Memory B cell (primary cell): ENCODE results near the gene VCPKMT.

Experiments
- ATAC-seq: fragments of 150-1000 bp; cut with Tn5 transposase; 2 replicates; pipeline ENCODE4 v1.10.0; 2021; ENCODE audit warnings: low read depth, mild to moderate bottlenecking, moderate library complexity
- DNase-seq, 2 donors: peaks; one replicate each; pipeline ENCODE4 v3.0.0; 2022; ENCODE audit warnings: low spot score in 2 of 2
- H3K27ac Mint-ChIP-seq: one replicate; pipeline ENCODE4 v1.8.0; 2022; ENCODE audit warnings: mild to moderate bottlenecking, moderate library complexity, mixed read lengths
- H3K27me3 Mint-ChIP-seq: one replicate; pipeline ENCODE4 v1.8.0; 2022; ENCODE audit warnings: mixed read lengths
- H3K36me3 Mint-ChIP-seq: one replicate; pipeline ENCODE4 v1.8.0; 2022; ENCODE audit warnings: mild to moderate bottlenecking, mixed read lengths
- H3K4me1 Mint-ChIP-seq: one replicate; pipeline ENCODE4 v1.8.0; 2022; ENCODE audit warnings: mixed read lengths
- H3K4me3 Mint-ChIP-seq: one replicate; pipeline ENCODE4 v1.8.0; 2022; ENCODE audit warnings: mild to moderate bottlenecking, moderate library complexity, mixed read lengths
- H3K9me3 Mint-ChIP-seq: one replicate; pipeline ENCODE4 v1.8.0; 2022; ENCODE audit warnings: mixed read lengths

VCPKMT gene

GRCh38 chr14:50067723-50068495 lies 48.5 kb downstream of the VCPKMT start:
- DNase-seq: no peak
- peaks cover 16% of the 10 kb centered on the region for H3K36me3 Mint-ChIP-seq
- H3K4me3 Mint-ChIP-seq: no peak overlapping the region
- H3K27ac Mint-ChIP-seq: peak overlapping the region; percentile 35
- peaks cover 43% of the 10 kb centered on the region for H3K4me1 Mint-ChIP-seq
- ATAC-seq: no peak
- H3K9me3 Mint-ChIP-seq: no peaks in the 10 kb centered on the region
- H3K27me3 Mint-ChIP-seq: no peaks in the 10 kb centered on the region

GRCh38 chr14:50065583-50065982 lies 50.8 kb downstream of the VCPKMT start:
- H3K36me3 Mint-ChIP-seq: peaks cover 14% of the 10 kb centered on the region
- H3K9me3 Mint-ChIP-seq: no peaks in the 10 kb centered on the region
- no peaks in the 10 kb centered on the region for H3K27me3 Mint-ChIP-seq
- H3K4me1 Mint-ChIP-seq: peaks cover 45% of the 10 kb centered on the region
- ATAC-seq (no peak), DNase-seq (no peak)
- H3K4me3 Mint-ChIP-seq: peak overlapping the region; percentile 17
- peak overlapping the region; percentile 98 for H3K27ac Mint-ChIP-seq

- peak; percentile 46 to 69 for DNase-seq
- ATAC-seq: peak; percentile 72
These were observed 51.4 kb downstream of the VCPKMT start for GRCh38 chr14:50064993-50065392.

GRCh38 chr14:50063876-50064420 lies 52.4 kb downstream of the VCPKMT start:
- no peak overlapping the region for H3K4me3 Mint-ChIP-seq
- peak overlapping the region; percentile 98 for H3K27ac Mint-ChIP-seq
- H3K4me1 Mint-ChIP-seq: peaks cover 47% of the 10 kb centered on the region
- H3K36me3 Mint-ChIP-seq: peaks cover 19% of the 10 kb centered on the region
- no peak for DNase-seq
- no peak for ATAC-seq
- no peaks in the 10 kb centered on the region for H3K27me3 Mint-ChIP-seq
- no peaks in the 10 kb centered on the region for H3K9me3 Mint-ChIP-seq

More at GRCh38 chr14:50064993-50065392, 51.4 kb downstream of the VCPKMT start:
- H3K9me3 Mint-ChIP-seq: no peaks in the 10 kb centered on the region
- H3K4me1 Mint-ChIP-seq: peaks cover 45% of the 10 kb centered on the region
- H3K27ac Mint-ChIP-seq: peak overlapping the region; percentile 98
- peaks cover 14% of the 10 kb centered on the region for H3K36me3 Mint-ChIP-seq
- no peaks in the 10 kb centered on the region for H3K27me3 Mint-ChIP-seq
- H3K4me3 Mint-ChIP-seq: peak overlapping the region; percentile 6

GRCh38 chr14:50062438-50063085 lies 53.8 kb downstream of the VCPKMT start:
- Mint-ChIP-seq H3K36me3 (peaks cover 13% of the 10 kb centered on the region), H3K4me1 (peaks cover 47% of the 10 kb centered on the region), H3K4me3 (peak overlapping the region; percentile 93), H3K27me3 (no peaks in the 10 kb centered on the region), H3K9me3 (no peaks in the 10 kb centered on the region), H3K27ac (peak overlapping the region; percentile 98)
- ATAC-seq (peak; percentile 50), DNase-seq (peak in 1 of 2 donors; percentile 57)

- ATAC-seq (peak; percentile 77), DNase-seq (peak; percentile 58 to 74)
- peak overlapping the region; percentile 98 for H3K27ac Mint-ChIP-seq
- no peaks in the 10 kb centered on the region for H3K27me3 Mint-ChIP-seq
- H3K36me3 Mint-ChIP-seq: peaks cover 10% of the 10 kb centered on the region
- peak overlapping the region; percentile 93 for H3K4me3 Mint-ChIP-seq
- H3K4me1 Mint-ChIP-seq: peaks cover 46% of the 10 kb centered on the region
- no peaks in the 10 kb centered on the region for H3K9me3 Mint-ChIP-seq
These were observed 54.5 kb downstream of the VCPKMT start for GRCh38 chr14:50061664-50062437.

GRCh38 chr14:50060871-50061663 lies 55.3 kb downstream of the VCPKMT start:
- Mint-ChIP-seq H3K4me3 (peak overlapping the region; percentile 93), H3K4me1 (peaks cover 47% of the 10 kb centered on the region), H3K27me3 (no peaks in the 10 kb centered on the region), H3K9me3 (no peaks in the 10 kb centered on the region), H3K36me3 (peaks cover 7% of the 10 kb centered on the region), H3K27ac (peak overlapping the region; percentile 98)
- ATAC-seq: no peak
- no peak for DNase-seq

- no peak overlapping the region for H3K4me3 Mint-ChIP-seq
- ATAC-seq (no peak), DNase-seq (no peak)
- peaks cover 5% of the 10 kb centered on the region for H3K36me3 Mint-ChIP-seq
- H3K27me3 Mint-ChIP-seq: no peaks in the 10 kb centered on the region
- H3K27ac Mint-ChIP-seq: peak overlapping the region; percentile 98
- peaks cover 40% of the 10 kb centered on the region for H3K4me1 Mint-ChIP-seq
- no peaks in the 10 kb centered on the region for H3K9me3 Mint-ChIP-seq
These were observed 56.4 kb downstream of the VCPKMT start for GRCh38 chr14:50059763-50060616.
